PC-3 (cell line): ENCODE measurements around the gene ZNF783. TPM values are rescaled to one million over a fixed set of nuclear protein-coding genes. Genes with fewer than 3 reads are reported as not detected.

ENCODE experiments used
- ATAC-seq: fragments of 200-7000 bp; cut with Tn5 transposase; 2 replicates; pipeline ENCODE4 v1.9.1; 2020; ENCODE audit warnings: mild to moderate bottlenecking, moderate library complexity
- Bru-seq: library from RNA; stranded (reverse); fragments of 400-500 nt; gene quantifications from one replicate; lab custom pipeline; 2021; lab: Mats Ljungman, UMichigan
- BruChase-seq, 2 experiments: library from RNA; stranded (reverse); fragments of 400-500 nt; gene quantifications; one replicate each; lab custom pipeline; 2021; lab: Mats Ljungman, UMichigan
- BruUV-seq: library from RNA; stranded (reverse); fragments of 400-500 nt; replicated peaks from 2 replicates; lab custom pipeline; 2021; lab: Mats Ljungman, UMichigan
- CTCF ChIA-PET: fragments of 300-600 bp; sonication (Branson Sonifier 250); formaldehyde crosslinking; loops from one replicate; lab custom pipeline; 2022; ENCODE audit warnings: antibody characterized with exemption; lab: Charles Lee
- POLR2A ChIA-PET: fragments of 300-600 bp; sonication (Branson Sonifier 250); formaldehyde crosslinking; loops from one replicate; lab custom pipeline; 2022; ENCODE audit warnings: antibody characterized with exemption; ENCODE audit not compliant: unreplicated experiment; lab: Charles Lee
- DNase-seq: peaks from one replicate; pipeline ENCODE4 v3.0.0-alpha.2; 2015
- H2AFZ ChIP-seq: fragments of 300-600 bp; sonication (generic); 2 replicates; pipeline ENCODE4 v1.6.0; 2016; ENCODE audit warnings: antibody characterized with exemption, low read length
- H3F3A ChIP-seq: fragments of 300-600 bp; sonication (generic); one replicate; pipeline ENCODE4 v1.6.0; 2017; ENCODE audit warnings: antibody characterized with exemption, low read length, control low read depth, mild to moderate bottlenecking; ENCODE audit not compliant: unreplicated experiment
- H3K27ac ChIP-seq: fragments of 300-600 bp; sonication (generic); 2 replicates; pipeline ENCODE4 v1.5.1; 2016; ENCODE audit warnings: mild to moderate bottlenecking, low read length
- H3K27me3 ChIP-seq: fragments of 300-600 bp; sonication (generic); 2 replicates; pipeline ENCODE4 v1.6.1; 2016; ENCODE audit warnings: low read length, mixed read lengths
- H3K36me3 ChIP-seq: fragments of 300-600 bp; sonication (generic); 2 replicates; pipeline ENCODE4 v1.6.1; 2016; ENCODE audit warnings: low read depth, mixed run types, low read length, mixed read lengths
- H3K4me1 ChIP-seq: fragments of 300-600 bp; sonication (generic); 2 replicates; pipeline ENCODE4 v1.5.1; 2016; ENCODE audit warnings: low read length; ENCODE audit not compliant: insufficient read depth
- H3K4me2 ChIP-seq: fragments of 300-600 bp; sonication (generic); 2 replicates; pipeline ENCODE4 v1.6.0; 2016; ENCODE audit warnings: low read length
- H3K4me3 ChIP-seq: fragments of 300-600 bp; sonication (generic); 2 replicates; pipeline ENCODE4 v1.5.1; 2016; ENCODE audit warnings: mild to moderate bottlenecking, low read length, mixed read lengths
- H3K79me2 ChIP-seq: fragments of 300-600 bp; sonication (generic); 2 replicates; pipeline ENCODE4 v1.6.1; 2017; ENCODE audit warnings: low read length, mixed read lengths
- H3K9ac ChIP-seq: fragments of 300-600 bp; sonication (generic); 2 replicates; pipeline ENCODE4 v1.6.0; 2016; ENCODE audit warnings: mild to moderate bottlenecking, low read length
- H3K9me2 ChIP-seq: fragments of 300-600 bp; sonication (generic); replicated peaks from 2 replicates; pipeline ENCODE4 v1.6.1; 2016; ENCODE audit warnings: mixed run types, low read length, mixed read lengths
- H3K9me3 ChIP-seq: fragments of 300-600 bp; sonication (generic); 2 replicates; pipeline ENCODE4 v1.6.1; 2016; ENCODE audit warnings: low read length, mixed read lengths
- H4K20me1 ChIP-seq: fragments of 300-600 bp; sonication (generic); 2 replicates; pipeline ENCODE4 v1.6.1; 2016; ENCODE audit warnings: low read length, mixed read lengths
- CTCF ChIP-seq: fragments of 300-600 bp; sonication (generic); conservative IDR thresholded peaks from 2 replicates; pipeline ENCODE4 v1.5.1; 2017; ENCODE audit warnings: antibody characterized with exemption, low read depth, mild to moderate bottlenecking, low read length
- EZH2 ChIP-seq: fragments of 300-600 bp; sonication (generic); IDR thresholded peaks from one replicate; pipeline ENCODE4 v1.6.1; 2017; ENCODE audit warnings: antibody characterized with exemption, mild to moderate bottlenecking, low read length; ENCODE audit not compliant: unreplicated experiment
- EZH2phosphoT487 ChIP-seq: fragments of 300-600 bp; sonication (generic); IDR thresholded peaks from 2 replicates; pipeline ENCODE4 v1.6.1; 2018; ENCODE audit warnings: mild to moderate bottlenecking, antibody characterized with exemption, low read length, borderline replicate concordance
- intact Hi-C: fragments of 100-400 bp; cut with micrococcal nuclease; formaldehyde crosslinking; loops from 2 replicates; pipeline ENCODE4 v1.9.0; 2023
- long read RNA-seq: library from polyadenylated mRNA; unstranded; transcript quantifications from one replicate; pipeline ENCODE4 v2.0.0, GENCODE V29; 2021; ENCODE audit not compliant: unreplicated experiment
- total RNA-seq: library from RNA; depleted of rRNA; stranded (reverse); fragments of >200 nt; gene quantifications from 2 replicates; pipeline ENCODE4 v1.2.3, GENCODE V29; 2014; rRNA removed

Gene ZNF783
- total RNA-seq: 6.9 and 7.0 TPM in 2 replicates
- percentile 82 among the genes with signal in this experiment for Bru-seq, nascent RNA
- percentile 76 among the genes with signal in this experiment for BruChase-seq, experiment 1, labeled RNA remaining after a 6-hour chase
- BruChase-seq, experiment 2, labeled RNA remaining after a 2-hour chase: percentile 83 among the genes with signal in this experiment
- long read RNA-seq, full-length matches to known transcripts: 5 of 85 reads
- long read RNA-seq, partial matches to known transcripts: 42 of 85 reads
- long read RNA-seq, other reads (novel, unspliced or antisense): 38 of 85 reads

- H3K9me3 ChIP-seq: no peaks in the 10 kb centered on the region
- ChIA-PET POLR2A (interaction anchor here (0.7 kb wide), 1 partner anchor 187 kb away, joined by 3 read pairs; no protein-coding TSS in a partner anchor), CTCF (interaction anchor here (0.6 to 1.9 kb wide), 7 partner anchors 23 to 497 kb away, joined by 3 to 12 read pairs (median 4); no protein-coding TSS in a partner anchor)
- no peaks in the 10 kb centered on the region; the same call in 1 of the 2 replicates for H3K36me3 ChIP-seq
- H3K79me2 ChIP-seq: peaks cover 18% of the 10 kb centered on the region; the same call in 1 of the 2 replicates
- H3K27me3 ChIP-seq: no peaks in the 10 kb centered on the region
- H4K20me1 ChIP-seq: no peaks in the 10 kb centered on the region
- H2AFZ ChIP-seq: peak within 1 kb of the TSS; percentile 88
- no TSS peak for BruUV-seq
- intact Hi-C loops: loop anchor here (1.0 to 2.0 kb wide), 3 partner anchors 23 to 160 kb away; no protein-coding TSS in a partner anchor
- ATAC-seq (peak; percentile 90), DNase-seq (peak; percentile 85)
- H3F3A ChIP-seq: no peaks in the 10 kb centered on the region
- peak within 1 kb of the TSS; percentile 82 for H3K27ac ChIP-seq
- peaks cover 18% of the 10 kb centered on the region for H3K4me1 ChIP-seq
- peak within 1 kb of the TSS; percentile 90 for H3K9ac ChIP-seq
- peak; percentile 62 for TF ChIP-seq CTCF
- no peak for TF ChIP-seq EZH2
- peak within 1 kb of the TSS; percentile 69 for H3K4me3 ChIP-seq
- peak within 1 kb of the TSS; percentile 91 for H3K4me2 ChIP-seq
- H3K9me2 ChIP-seq: no peaks in the 10 kb centered on the region
These were observed at the start of gene ZNF783 for GRCh38 chr7:149261829-149262617. TSS of gene ZNF783 (plus strand) at chr7:149262196. CDS start at chr7:149262334, 138 bp downstream.

- BruUV-seq: no TSS peak
- no peaks in the 10 kb centered on the region for H3K9me3 ChIP-seq
- DNase-seq (no peak), ATAC-seq (no peak)
- H3K27me3 ChIP-seq: no peaks in the 10 kb centered on the region
- H3K9me2 ChIP-seq: no peaks in the 10 kb centered on the region
- no peak overlapping the region for H3K4me3 ChIP-seq
- ChIA-PET POLR2A (no interaction called here), CTCF (no interaction called here)
- intact Hi-C loops: no loop called here
- peaks cover 3% of the 10 kb centered on the region; the same call in 1 of the 2 replicates for H3K4me1 ChIP-seq
- no peak overlapping the region for H3K27ac ChIP-seq
- no peaks in the 10 kb centered on the region for H3F3A ChIP-seq
- H3K4me2 ChIP-seq: no peak overlapping the region
- no peak overlapping the region for H2AFZ ChIP-seq
- no peak overlapping the region for H3K9ac ChIP-seq
- H3K36me3 ChIP-seq: peaks cover 60% of the 10 kb centered on the region
- H3K79me2 ChIP-seq: no peaks in the 10 kb centered on the region
- TF ChIP-seq CTCF (no peak), EZH2 (no peak), EZH2phosphoT487 (no peak)
- no peaks in the 10 kb centered on the region for H4K20me1 ChIP-seq
These were observed 47.8 kb upstream of the ZNF783 start for GRCh38 chr7:149214020-149214720.
